ENCODE results near the gene NIP7.

Gene NIP7

GRCh38 chr16:69373019-69373418, 33.4 kb downstream of the NIP7 start:
- FAIRE-seq (no peak), DNase-seq (ENCODE audit: insufficient read length, low spot score) (no peak)
- no peak for TF ChIP-seq POLR2A (IDR thresholded peaks at IDR 0.05; ENCODE audit: low read depth, low read length)

DNA sequence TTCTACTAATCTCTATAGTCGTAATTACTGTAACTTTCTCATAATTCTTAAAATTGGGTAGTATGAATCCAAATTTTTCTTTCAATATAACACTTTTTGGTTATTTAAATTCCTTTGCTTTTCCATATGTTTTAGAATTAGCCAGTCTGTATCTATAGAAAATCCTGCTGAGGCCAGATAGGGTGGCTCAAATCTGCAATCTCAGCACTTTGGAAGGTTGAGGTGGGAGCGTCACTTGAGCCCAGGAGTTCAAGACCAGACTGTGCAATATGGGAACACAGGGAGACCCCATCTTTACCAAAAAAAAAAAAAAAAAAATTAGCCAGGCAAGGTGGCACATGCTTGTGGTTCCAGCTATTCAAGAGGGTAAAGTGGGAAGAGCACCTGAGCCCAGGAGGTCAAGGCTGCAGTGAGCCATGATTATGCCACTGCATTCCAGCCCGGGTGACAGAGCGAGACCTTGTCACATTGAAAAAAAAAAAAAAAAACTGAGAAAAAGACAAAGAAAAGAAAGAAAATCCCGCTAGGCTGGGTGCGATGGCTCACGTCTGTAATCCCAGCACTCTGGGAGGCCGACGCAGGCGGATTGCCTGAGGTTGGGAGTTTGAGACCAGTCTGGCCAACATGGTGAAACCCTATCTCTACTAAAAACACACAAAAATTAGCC, 37.0 kb downstream of the NIP7 start:
- no peak for DNase-seq (ENCODE audit: insufficient read length, low spot score)
- no peak for TF ChIP-seq POLR2A (IDR thresholded peaks at IDR 0.05; ENCODE audit: low read depth, low read length)
- FAIRE-seq, result no peak

- no peak for FAIRE-seq
Measured at GRCh38 chr16:69378036-69378435, 38.5 kb downstream of the NIP7 start.

GRCh38 chr16:69378760-69379159, 39.2 kb downstream of the NIP7 start:
- no peak for FAIRE-seq
- no peak for TF ChIP-seq POLR2A (IDR thresholded peaks at IDR 0.05; ENCODE audit: low read depth, low read length)
- no peak for DNase-seq (ENCODE audit: insufficient read length, low spot score)

More at GRCh38 chr16:69378036-69378435, 38.5 kb downstream of the NIP7 start:
- no peak for TF ChIP-seq POLR2A (IDR thresholded peaks at IDR 0.05; ENCODE audit: low read depth, low read length)
- DNase-seq (ENCODE audit: insufficient read length, low spot score), result no peak

DNA sequence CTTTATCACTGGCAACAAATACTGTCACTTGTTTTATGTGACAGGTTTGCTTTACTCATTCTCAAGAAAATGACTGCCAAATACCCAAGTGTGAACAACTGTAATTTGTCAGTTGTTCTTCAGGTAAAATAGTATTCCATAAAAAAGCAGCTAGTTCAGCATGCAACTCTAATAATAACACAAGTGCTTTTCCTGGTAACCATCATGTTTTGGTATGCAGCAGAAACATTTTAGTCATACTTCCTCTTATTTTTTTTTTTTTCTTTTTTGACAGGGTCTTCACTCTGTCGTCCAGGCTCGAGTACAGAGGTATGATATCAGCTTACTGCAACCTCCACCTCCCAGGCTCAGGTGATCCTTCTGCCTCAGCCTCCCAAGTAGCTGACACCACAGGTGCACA, 41.7 kb downstream of the NIP7 start:
- FAIRE-seq (no peak), DNase-seq (ENCODE audit: insufficient read length, low spot score) (no peak)
- TF ChIP-seq POLR2A (IDR thresholded peaks at IDR 0.05; ENCODE audit: low read depth, low read length), result no peak

DNA sequence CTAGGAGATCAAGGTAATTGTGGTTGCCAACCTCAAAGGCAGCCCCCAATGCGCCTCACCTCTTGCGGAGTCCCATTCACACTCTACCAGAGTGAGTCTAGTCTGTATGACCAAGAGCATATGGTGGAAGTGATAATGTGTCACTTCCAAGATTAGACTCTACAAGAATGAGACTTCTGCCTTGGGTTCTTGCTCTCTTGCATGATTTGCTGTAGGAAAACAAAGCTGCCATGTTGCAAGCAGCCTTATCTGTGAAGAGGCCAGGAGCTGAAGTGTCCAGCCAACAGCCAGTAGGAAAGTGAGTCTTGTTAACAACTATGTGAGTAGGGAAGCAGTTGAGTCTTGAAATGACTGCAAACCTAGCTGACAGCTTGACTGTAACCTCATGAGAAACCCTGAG, 42.8 kb downstream of the NIP7 start:
- no peak for FAIRE-seq
- no peak for DNase-seq (ENCODE audit: insufficient read length, low spot score)
- TF ChIP-seq POLR2A (IDR thresholded peaks at IDR 0.05; ENCODE audit: low read depth, low read length), result no peak

DNA sequence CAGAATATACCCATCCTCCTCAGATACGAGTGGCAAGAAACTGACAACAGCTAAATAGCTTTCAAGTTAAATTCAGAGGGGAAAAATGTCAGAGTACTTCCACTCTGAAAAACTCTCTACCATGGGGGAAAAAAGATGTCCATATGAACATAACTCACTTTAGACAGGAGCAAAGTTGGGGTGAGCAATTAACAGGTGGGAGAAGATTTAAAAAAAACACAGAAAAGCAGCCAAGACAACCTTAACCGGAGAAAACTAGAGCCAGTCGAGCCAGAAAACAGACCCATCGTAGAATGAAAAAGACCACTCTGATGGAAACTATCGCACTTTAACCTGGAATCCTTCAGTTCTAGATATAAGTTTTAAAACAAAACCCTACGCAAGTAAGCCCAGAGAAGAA, 45.4 kb downstream of the NIP7 start:
- no peak for TF ChIP-seq POLR2A (IDR thresholded peaks at IDR 0.05; ENCODE audit: low read depth, low read length)
- no peak for DNase-seq (ENCODE audit: insufficient read length, low spot score)
- no peak for FAIRE-seq

DNA sequence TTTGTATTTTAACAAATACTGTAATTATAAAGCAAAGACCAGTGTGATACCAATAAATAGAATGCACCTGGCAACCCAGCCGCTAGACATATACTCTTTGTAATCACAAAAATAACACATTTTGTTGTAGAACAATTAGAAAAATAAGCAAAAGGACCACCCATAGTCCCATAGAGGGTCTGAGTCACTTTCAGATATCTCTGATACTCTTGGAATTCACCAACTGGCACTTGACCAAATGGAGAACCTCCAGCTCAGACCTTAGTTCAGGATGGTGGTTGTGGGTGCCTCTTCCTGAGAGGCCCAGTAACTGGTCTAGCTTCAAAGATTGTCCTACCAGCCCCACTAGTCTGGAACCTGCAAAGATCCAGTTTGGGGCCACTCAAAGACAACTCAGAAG, 47.0 kb downstream of the NIP7 start:
- FAIRE-seq (no peak), DNase-seq (ENCODE audit: insufficient read length, low spot score) (no peak)
- TF ChIP-seq POLR2A (IDR thresholded peaks at IDR 0.05; ENCODE audit: low read depth, low read length), result no peak
